GM10266 (cell line): ENCODE data around the gene IKZF3.
A peak's percentile ranks its signal among the peaks of the same experiment; 100 is the strongest.

Source experiments
- DNase-seq: peaks from one replicate; pipeline ENCODE4 v3.0.0; 2012; ENCODE audit errors: extremely low spot score
- TF ChIP-seq, protein P1 (sequence below): IDR thresholded peaks from 2 replicates; pipeline ENCODE4 v1.5.1; 2012; ENCODE audit warnings: mild to moderate bottlenecking, low read depth; ENCODE audit not compliant: control insufficient read depth, insufficient read depth; ENCODE audit errors: missing control alignments

Gene IKZF3

DNA sequence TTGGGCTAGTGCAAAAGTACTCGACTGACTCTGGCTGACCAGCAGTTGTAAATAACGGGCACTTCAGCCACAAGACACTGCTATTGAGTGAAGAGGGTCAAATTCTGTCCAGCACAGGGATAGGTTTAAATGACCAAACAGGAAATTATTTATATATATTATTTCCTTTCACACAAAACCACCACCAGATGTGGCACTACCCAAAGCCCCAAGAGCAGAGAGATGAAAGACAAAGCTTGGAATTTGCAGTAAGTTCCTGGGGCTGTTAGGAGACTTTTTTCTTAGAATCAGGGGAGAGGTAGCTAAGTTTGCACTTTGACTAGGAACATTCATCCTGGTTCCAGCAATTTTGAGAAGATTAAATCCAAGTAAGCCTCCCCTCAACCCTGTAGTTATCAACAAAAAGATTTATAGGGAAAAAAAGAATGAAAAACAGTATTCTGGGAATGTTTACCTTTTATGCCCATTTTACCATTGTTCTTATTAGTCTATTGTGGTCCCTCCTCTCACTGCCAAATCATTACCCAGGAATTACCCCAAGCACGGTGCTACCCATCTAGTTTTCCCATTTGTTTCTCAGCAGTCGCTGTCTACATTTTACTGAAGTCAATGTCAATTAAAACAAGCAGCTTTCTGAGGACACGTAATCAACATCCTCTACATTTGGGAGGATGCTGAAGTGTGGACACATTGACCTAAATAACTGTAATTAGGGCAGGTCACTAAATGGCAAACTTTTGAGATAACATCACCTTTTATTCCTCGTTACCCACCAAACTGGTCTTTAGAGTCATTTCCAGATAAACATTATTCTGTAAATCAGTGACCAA, 82.9 kb downstream of the IKZF3 start:
- no peak for DNase-seq
- TF ChIP-seq, protein P1, sequence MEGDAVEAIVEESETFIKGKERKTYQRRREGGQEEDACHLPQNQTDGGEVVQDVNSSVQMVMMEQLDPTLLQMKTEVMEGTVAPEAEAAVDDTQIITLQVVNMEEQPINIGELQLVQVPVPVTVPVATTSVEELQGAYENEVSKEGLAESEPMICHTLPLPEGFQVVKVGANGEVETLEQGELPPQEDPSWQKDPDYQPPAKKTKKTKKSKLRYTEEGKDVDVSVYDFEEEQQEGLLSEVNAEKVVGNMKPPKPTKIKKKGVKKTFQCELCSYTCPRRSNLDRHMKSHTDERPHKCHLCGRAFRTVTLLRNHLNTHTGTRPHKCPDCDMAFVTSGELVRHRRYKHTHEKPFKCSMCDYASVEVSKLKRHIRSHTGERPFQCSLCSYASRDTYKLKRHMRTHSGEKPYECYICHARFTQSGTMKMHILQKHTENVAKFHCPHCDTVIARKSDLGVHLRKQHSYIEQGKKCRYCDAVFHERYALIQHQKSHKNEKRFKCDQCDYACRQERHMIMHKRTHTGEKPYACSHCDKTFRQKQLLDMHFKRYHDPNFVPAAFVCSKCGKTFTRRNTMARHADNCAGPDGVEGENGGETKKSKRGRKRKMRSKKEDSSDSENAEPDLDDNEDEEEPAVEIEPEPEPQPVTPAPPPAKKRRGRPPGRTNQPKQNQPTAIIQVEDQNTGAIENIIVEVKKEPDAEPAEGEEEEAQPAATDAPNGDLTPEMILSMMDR = no peak

- DNase-seq = peak; percentile 36
- TF ChIP-seq, protein P1 = no peak
Measured at GRCh38 chr17:39777534-39778365, 86.4 kb downstream of the IKZF3 start.

DNA sequence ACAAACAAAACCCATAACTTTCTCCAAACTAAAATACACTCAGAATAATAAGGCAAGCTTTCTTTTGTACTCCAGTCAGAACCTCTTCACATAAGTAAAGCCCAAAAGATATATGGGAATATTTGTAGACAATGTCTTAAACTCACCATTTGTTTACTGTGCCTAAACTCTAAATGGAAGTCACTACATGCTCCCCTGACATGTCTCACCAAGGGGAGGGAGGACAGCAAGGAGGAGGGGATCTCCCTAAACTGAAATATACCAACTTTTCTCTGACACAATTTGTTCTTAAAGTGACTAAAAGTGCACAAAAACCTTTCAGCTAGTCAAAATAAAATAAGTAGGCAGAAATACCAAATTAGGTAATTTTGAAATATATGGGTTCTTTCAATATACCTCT, 87.9 kb downstream of the IKZF3 start:
- DNase-seq = no peak

GRCh38 chr17:39775031-39775430, 89.1 kb downstream of the IKZF3 start:
- TF ChIP-seq, protein P1 = no peak
- no peak for DNase-seq

More for the DNA sequence above, 87.9 kb downstream of the IKZF3 start:
- TF ChIP-seq, protein P1 = no peak

GRCh38 chr17:39774047-39774446, 90.1 kb downstream of the IKZF3 start:
- TF ChIP-seq, protein P1 = no peak
- no peak for DNase-seq

DNA sequence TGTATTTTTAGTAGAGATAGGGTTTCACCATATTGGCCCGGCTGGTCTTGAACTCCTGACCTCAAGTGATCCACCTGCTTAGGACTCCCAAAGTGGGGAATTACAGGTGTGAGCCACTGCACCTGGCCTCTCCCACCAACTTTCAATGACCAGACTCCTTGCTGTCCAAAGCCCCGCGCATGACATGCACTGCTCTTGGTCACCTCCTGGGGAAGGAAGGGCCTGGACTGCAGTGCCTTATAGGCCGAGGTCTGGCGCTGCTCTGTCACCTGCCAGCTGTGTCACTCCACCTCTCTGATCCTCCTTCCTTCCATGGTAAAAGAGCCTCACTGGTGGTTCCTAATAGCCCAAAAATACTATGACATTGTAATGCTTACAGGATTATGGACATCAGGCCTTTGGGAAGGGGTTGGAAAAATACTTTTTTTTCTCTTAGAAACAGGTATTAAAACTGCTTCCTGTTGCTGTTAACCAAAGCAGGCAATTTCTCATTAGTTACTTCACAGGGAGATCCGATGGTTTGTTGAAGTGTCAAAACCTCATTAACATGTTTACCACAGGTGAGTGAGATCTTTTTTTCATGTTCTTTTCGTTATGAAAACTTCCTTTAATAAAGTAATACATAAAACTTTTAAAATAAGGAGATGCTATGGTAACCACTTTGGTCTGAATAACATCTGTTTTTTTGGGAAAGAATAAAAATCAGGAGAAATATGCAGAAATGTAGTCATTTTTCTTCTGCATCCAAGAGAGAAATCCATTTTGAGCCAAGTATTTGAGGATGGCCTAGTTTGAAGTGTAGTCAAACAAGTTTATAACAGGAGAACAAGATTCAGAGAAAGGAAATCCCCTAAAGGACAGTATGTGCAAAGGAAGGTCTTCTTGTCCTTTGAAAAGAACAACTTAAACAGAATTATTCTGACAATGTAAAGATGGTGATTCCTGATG, 90.9 kb downstream of the IKZF3 start:
- TF ChIP-seq, protein P1 = no peak
- DNase-seq = no peak
